ENCODE data around the gene SIRPB1.
"Not testable (repeated sequence)": the region's sequence is repeated elsewhere in the genome, so short reads cannot be mapped to it uniquely, and the experiment has no call there.

The SIRPB1 gene

DNA sequence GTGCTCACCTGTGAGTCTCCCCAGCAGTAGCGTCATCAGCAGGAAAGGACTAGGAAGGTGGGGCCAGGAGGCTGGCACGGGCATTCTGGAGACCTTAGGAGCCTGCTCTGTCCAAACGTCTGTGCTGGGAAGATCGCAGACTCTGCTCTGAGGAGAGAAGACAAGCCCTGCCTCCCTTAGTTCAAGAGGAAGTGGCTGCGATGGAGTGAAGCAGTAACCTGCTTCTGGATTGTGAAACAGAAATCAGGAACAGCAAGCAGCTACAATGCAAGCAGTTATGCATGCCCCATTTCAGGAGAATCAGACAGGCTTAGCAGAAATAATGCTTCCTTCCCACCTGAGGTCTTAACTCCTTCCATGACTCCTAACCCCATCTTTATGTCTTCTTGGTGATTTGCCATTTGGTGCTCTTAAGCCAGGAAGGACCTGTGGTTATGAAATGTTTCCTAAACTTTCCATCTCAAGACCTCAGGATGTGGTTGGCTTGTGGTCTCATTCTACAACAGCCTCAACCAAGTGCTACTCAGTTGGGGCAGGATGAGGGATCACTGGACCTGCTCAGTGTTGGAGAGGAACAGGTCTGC, at the start of gene SIRPB1:
Gene SIRPB1 (minus strand): TSS at position 149 of the 584 bp plus-strand sequence. CDS start 65 bp downstream, at position 84.
- no peak for DNase-seq (ENCODE audit: low read depth in 2 of 2)

DNA sequence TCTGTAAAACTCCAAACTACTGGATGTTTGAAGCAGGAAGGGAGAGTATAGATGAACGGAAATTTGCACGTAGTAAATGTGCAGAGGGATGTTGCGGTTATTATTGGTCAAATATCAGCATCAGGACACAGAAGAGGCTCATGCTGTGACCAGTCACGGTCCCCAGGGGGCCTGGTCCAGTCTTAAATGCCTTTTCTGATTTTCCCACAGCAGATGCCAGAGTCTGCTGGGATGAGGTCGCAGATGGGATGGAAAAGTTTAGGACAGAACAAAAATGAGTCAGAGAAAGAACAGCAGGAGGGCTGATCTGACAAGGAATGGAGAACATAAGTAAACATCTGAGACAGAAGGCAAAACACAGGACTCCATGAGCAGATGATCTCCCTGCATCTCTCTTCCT, 49.5 kb upstream of the SIRPB1 start:
- no peak for DNase-seq (ENCODE audit: low read depth in 2 of 2)

DNA sequence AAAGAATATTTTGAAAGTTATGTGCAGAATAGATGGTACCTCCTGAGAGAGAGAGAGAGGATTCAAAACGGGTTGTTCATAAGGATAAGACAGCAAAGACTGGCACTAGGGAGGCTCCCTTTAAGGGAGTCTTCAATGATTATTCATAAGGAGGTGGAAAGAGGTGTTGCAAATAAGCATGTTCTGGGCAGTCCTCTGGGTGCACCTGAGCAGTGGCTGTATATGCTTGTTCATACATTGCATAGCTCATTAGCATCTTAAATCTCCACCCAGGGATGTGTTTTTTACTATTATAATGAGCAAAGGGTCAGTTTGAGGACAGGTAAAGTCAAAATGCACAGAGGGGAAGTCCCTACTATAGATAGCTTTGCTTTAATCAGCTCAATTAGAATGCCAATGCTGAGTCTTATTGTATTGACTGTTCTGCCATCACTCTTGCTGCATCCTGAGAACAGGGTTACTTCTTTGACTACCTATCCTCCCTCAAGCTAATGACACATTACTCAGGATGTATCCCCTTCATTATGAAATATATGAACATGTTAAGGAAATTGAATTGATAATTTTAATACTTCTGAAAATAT, 47.8 kb upstream of the SIRPB1 start:
- no peak for DNase-seq (ENCODE audit: low read depth in 2 of 2)

GRCh38 chr20:1666802-1667201, 47.0 kb upstream of the SIRPB1 start:
- no peak for DNase-seq (ENCODE audit: low read depth in 2 of 2)

DNA sequence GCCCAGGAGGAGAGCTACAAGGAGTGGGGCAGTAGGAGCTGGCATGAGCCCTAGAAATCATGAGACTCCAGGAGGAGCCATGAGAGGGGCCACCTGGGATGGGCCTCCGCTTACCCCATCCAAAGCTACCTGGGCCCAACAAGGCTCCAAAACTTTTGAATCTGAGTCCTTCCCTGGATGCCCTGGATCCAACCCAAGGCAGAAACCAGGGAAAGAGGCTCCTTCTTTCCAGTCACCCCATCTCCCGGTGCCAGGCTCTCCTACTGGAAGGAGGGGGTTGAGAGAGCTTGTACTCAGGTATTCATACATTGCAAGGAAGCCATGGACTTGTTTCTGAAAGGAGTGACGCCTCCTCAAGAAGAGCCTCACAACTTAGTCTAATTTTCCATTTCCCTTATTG, 45.5 kb upstream of the SIRPB1 start:
- DNase-seq (ENCODE audit: low read depth in 2 of 2), result no peak

DNA sequence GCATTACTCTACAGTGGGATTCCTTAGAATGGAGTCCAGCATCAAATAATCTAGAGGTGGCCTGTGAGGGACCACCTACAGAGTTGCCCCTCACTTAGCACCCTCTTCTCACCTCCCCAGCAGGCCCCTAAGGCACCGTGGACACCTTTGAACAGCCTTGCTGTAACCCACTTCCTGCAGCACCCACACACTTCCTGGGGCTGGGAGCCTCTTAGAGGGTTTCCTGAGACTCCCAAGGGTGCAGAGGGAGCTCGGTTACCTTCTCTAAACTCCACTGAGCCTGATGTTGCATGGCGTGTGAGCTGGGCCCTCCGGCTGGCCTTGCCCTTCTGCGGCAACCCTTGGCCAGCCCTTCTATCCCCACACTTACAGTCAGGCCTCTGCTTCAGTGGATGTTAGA, 45.1 kb upstream of the SIRPB1 start:
- DNase-seq (ENCODE audit: low read depth in 2 of 2), result peak; percentile 57 to 65

DNA sequence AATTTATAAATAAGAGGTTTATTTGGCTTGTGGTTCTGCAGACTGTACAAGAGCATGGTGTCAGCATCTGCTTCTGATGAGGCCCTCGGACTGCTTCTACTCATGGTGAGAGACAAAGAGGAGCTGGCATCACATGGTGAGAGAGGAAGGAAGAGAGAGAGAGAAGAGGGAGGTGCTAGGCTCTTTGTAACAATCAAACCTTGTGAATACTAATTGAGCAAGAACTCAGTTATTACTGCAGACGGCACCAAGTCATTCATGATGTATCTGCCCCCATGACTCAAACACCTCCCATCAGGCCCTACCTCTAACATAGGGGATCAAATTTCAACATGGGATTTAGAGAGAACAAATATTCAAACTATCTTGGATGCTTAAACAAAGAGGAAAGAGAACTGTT, 44.1 kb upstream of the SIRPB1 start:
- DNase-seq (ENCODE audit: low read depth in 2 of 2), result no peak

GRCh38 chr20:1661542-1662299, 41.9 kb upstream of the SIRPB1 start:
- DNase-seq (ENCODE audit: low read depth in 2 of 2), result no peak

- DNase-seq (ENCODE audit: low read depth in 2 of 2), result no peak
These were observed 40.4 kb upstream of the SIRPB1 start for GRCh38 chr20:1660246-1660645.

DNA sequence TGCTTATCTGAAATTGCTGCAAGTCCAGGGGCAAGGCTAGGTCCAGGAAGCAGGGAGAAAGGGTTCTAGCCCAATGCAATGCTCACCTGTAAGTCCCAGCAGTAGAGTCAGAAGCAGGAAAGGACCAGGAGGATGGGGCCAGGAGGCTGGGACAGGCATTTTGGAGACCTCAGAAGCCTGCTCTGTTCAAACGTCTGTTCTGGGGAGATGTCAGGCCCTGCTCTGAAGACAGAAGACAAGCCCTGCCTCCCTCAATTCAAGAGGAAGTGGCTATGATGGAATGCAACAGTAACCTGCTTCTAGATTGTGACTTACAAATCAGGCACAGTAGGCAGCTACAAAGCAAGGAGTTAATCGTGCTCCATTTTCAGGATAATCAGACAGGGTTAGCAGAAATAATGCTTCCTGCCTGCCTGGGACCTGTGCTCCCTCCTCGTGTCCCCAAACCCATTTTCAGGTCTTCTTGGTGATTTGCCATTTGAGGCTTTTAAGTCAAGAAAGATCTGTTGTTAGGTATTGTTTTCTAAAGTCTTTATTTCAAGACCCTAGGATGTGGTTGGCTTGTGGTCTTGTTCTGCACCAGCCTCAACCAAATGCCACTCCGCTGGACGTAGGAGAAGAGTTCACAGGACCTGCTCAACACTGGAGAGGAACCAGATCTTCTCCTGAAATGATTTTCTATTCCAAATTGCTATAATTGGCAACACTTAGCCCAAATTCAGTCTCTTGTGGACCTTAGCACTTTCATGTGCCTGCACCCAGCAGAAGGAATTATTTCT, 37.9 kb upstream of the SIRPB1 start, which contains the start of gene SIRPG:
Gene SIRPG (minus strand): TSS at position 224 of the 779 bp plus-strand sequence. CDS start 65 bp downstream, at position 159.
- no peak for DNase-seq (ENCODE audit: low read depth in 2 of 2)

GRCh38 chr20:1656844-1657243, 37.0 kb upstream of the SIRPB1 start:
- no peak for DNase-seq (ENCODE audit: low read depth in 2 of 2)

DNA sequence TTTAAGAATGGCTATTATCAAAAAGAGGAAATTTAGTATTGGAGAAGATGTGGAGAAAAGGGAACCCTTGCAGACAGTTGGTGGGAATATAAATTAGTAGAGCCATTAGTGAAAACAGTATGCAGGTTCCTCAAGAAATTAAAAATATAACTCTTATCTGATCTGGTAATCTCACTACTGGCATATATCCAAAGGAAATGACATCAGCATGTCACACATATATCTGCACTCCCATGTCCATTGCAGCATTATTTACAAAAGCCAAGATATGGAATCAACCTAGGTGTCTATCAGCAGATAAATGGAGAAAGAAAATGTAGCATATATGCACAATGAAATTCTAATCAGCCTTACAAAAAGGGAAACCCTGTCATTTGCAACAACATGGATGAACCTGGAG, 35.2 kb upstream of the SIRPB1 start:
- no peak for DNase-seq (ENCODE audit: low read depth in 2 of 2)

DNA sequence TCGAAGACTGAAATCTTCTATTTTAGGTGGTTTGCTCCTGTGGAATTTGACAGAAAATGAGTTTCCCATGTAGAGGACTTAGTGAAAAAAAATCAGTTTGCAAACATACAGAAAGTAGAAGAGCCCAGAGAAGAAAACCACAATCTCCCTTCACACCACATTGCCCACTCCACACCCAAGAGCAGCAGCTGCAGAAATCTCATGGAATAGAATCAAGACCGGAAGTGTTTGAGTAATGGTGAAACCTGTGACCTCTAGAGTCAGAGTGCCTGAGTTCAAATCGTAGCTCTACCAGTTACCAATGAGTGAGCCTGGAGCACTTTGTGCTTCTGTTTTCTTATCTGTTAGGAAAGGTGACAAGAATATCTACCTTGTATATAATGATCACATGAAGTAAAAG, 33.2 kb upstream of the SIRPB1 start:
- no peak for DNase-seq (ENCODE audit: low read depth in 2 of 2)

DNA sequence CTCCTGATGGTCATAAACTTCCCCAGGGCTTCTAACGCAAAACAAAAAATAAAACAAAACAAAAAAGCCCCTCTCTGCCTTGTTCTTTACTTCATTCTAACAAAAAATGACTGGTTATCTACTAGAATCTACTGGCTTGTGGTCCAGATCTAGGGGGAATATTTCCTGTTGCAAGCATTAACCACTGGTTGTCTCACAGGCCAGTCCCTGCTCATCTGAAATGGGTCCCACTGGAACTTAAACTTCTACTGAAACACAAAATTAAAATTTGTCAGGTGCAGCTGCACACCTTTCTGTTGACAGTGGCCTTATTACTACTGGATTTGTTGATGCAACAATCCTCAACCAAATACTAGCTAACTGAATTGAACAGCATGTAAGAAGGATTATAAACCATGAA, 32.3 kb upstream of the SIRPB1 start:
- DNase-seq (ENCODE audit: low read depth in 2 of 2), result no peak

GRCh38 chr20:1651268-1652058, 31.7 kb upstream of the SIRPB1 start:
- no peak for DNase-seq (ENCODE audit: low read depth in 2 of 2)

GRCh38 chr20:1648101-1648500, 28.3 kb upstream of the SIRPB1 start:
- no peak for DNase-seq (ENCODE audit: low read depth in 2 of 2)

DNA sequence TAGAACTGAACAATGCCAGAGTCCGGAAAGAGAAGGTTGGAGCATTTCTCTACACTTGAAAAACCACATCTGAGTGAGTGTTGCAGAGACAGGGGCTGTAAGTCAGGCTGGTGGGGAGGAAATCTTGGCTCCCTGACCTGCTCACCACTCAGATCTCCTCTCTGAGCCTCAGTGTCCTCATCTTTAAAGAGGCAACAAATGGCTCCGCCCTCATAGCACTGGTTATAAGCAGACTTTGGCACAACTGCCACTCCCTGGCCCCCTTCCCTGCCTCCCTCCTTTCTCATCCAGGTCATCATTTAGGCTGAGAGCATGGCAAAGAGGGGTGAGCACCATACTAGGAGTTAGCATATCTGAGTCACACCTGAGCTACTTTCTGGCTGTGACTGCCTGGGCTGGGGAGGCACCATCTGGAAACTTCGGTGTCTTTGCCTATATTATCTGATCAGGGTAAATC, 27.2 kb upstream of the SIRPB1 start:
- DNase-seq (ENCODE audit: low read depth in 2 of 2), result no peak

- DNase-seq (ENCODE audit: low read depth in 2 of 2), result no peak
These were observed 24.5 kb upstream of the SIRPB1 start for GRCh38 chr20:1644101-1644962.

GRCh38 chr20:1638643-1639042, 18.8 kb upstream of the SIRPB1 start:
- DNase-seq (ENCODE audit: low read depth in 2 of 2), result not testable (repeated sequence)

DNA sequence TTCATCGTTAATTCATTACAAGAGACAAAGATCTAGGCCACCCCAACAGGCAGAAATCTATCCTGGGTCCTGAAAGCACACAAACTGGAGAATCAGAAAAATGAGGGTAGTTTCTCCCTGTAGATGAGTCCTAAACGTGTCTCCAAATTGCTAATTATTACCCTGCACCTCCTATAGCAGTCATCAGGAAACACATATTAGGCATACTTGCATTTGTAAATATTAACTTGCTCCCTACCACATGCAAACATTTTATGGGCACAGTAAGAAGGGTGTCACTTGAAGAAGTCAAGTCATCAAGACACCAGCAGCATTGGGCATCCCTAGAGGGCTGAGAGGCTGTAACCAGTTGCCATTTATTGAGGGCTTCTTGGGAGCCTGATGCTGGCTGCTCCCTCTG, 17.9 kb upstream of the SIRPB1 start:
- no peak for DNase-seq (ENCODE audit: low read depth in 2 of 2)
